MM.1S (cell line): ENCODE results near the gene PSMB10.
"Not testable (repeated sequence)": the region's sequence is repeated elsewhere in the genome, so short reads cannot be mapped to it uniquely, and the experiment has no call there.

ENCODE experiments used
- DNase-seq: peaks from one replicate; pipeline ENCODE4 v3.0.0-alpha.2; 2015
- H2AFZ ChIP-seq: fragments of 300-600 bp; sonication (generic); 2 replicates; pipeline ENCODE4 v1.6.0; 2016; ENCODE audit warnings: antibody characterized with exemption, low read length
- H3F3A ChIP-seq: fragments of 300-600 bp; sonication (generic); 2 replicates; pipeline ENCODE4 v1.6.1; 2016; ENCODE audit warnings: mild to moderate bottlenecking, antibody characterized with exemption, low read length, moderate library complexity, mixed read lengths; ENCODE audit not compliant: insufficient read depth
- H3K27ac ChIP-seq: fragments of 300-600 bp; sonication (generic); 2 replicates; pipeline ENCODE4 v1.5.1; 2016; ENCODE audit warnings: mild to moderate bottlenecking, low read length
- H3K27me3 ChIP-seq: fragments of 300-600 bp; sonication (generic); replicated peaks from 2 replicates; pipeline ENCODE4 v1.6.0; 2016; ENCODE audit warnings: low read length; ENCODE audit not compliant: insufficient read depth
- H3K36me3 ChIP-seq: fragments of 300-600 bp; sonication (generic); replicated peaks from 2 replicates; pipeline ENCODE4 v1.6.1; 2016; ENCODE audit warnings: mild to moderate bottlenecking, low read length, mixed read lengths; ENCODE audit not compliant: insufficient read depth
- H3K4me1 ChIP-seq: fragments of 300-600 bp; sonication (generic); 2 replicates; pipeline ENCODE4 v1.6.1; 2016; ENCODE audit warnings: low read length, mixed read lengths
- H3K4me2 ChIP-seq: fragments of 300-600 bp; sonication (generic); 2 replicates; pipeline ENCODE4 v1.6.0; 2016; ENCODE audit warnings: low read depth, low read length
- H3K4me3 ChIP-seq: fragments of 300-600 bp; sonication (generic); 2 replicates; pipeline ENCODE4 v1.5.1; 2016; ENCODE audit warnings: low read length, mixed read lengths
- H3K79me2 ChIP-seq: fragments of 300-600 bp; sonication (generic); 2 replicates; pipeline ENCODE4 v1.6.1; 2016; ENCODE audit warnings: mixed run types, low read length, mixed read lengths
- H3K9ac ChIP-seq: fragments of 300-600 bp; sonication (generic); 2 replicates; pipeline ENCODE4 v1.6.1; 2016; ENCODE audit warnings: low read length, mixed read lengths
- H3K9me2 ChIP-seq: fragments of 300-600 bp; sonication (generic); replicated peaks from 2 replicates; pipeline ENCODE4 v1.6.1; 2016; ENCODE audit warnings: mild to moderate bottlenecking, low read length, mixed read lengths; ENCODE audit not compliant: insufficient read depth
- H3K9me3 ChIP-seq: fragments of 300-600 bp; sonication (generic); replicated peaks from 2 replicates; pipeline ENCODE4 v1.6.1; 2016; ENCODE audit warnings: mild to moderate bottlenecking, low read length, mixed read lengths; ENCODE audit not compliant: insufficient read depth
- H4K20me1 ChIP-seq: fragments of 300-600 bp; sonication (generic); 2 replicates; pipeline ENCODE4 v1.6.1; 2016; ENCODE audit warnings: mild to moderate bottlenecking, low read length, moderate library complexity, mixed read lengths; ENCODE audit not compliant: insufficient read depth
- CTCF ChIP-seq: fragments of 300-600 bp; sonication (generic); IDR thresholded peaks from 2 replicates; pipeline ENCODE4 v1.5.1; 2016; ENCODE audit warnings: antibody characterized with exemption, low read length, mixed read lengths
- EZH2 ChIP-seq: fragments of 300-600 bp; sonication (generic); optimal IDR thresholded peaks from 2 replicates; pipeline ENCODE3; 2017; ENCODE audit warnings: low read depth, mild to moderate bottlenecking, antibody characterized with exemption, low read length, mixed read lengths
- EZH2phosphoT487 ChIP-seq: fragments of 300-600 bp; sonication (generic); IDR thresholded peaks from 2 replicates; pipeline ENCODE4 v1.6.1; 2018; ENCODE audit warnings: antibody characterized with exemption, low read length

PSMB10 gene

GRCh38 chr16:67917140-67917851, 19.4 kb downstream of the PSMB10 start:
- Histone ChIP-seq H3K79me2 (peaks cover 9% of the 10 kb centered on the region), H3K9ac (no peak overlapping the region), H3K27me3 (no peaks in the 10 kb centered on the region), H4K20me1 (no peaks in the 10 kb centered on the region), H2AFZ (no peak overlapping the region), H3K4me3 (no peak overlapping the region), H3F3A (no peaks in the 10 kb centered on the region), H3K36me3 (no peaks in the 10 kb centered on the region), H3K4me2 (no peak overlapping the region), H3K4me1 (no peaks in the 10 kb centered on the region), H3K9me3 (no peaks in the 10 kb centered on the region), H3K27ac (no peak overlapping the region), H3K9me2 (no peaks in the 10 kb centered on the region)
- no peak for DNase-seq
- TF ChIP-seq CTCF (no peak), EZH2phosphoT487 (no peak), EZH2 (no peak)

GRCh38 chr16:67915831-67916723, 20.6 kb downstream of the PSMB10 start:
- TF ChIP-seq CTCF (no peak), EZH2phosphoT487 (no peak), EZH2 (no peak)
- Histone ChIP-seq H3K4me3 (no peak overlapping the region), H4K20me1 (no peaks in the 10 kb centered on the region), H3K4me2 (no peak overlapping the region), H3K4me1 (no peaks in the 10 kb centered on the region), H3K9me3 (no peaks in the 10 kb centered on the region), H3K27me3 (no peaks in the 10 kb centered on the region), H3F3A (no peaks in the 10 kb centered on the region), H2AFZ (no peak overlapping the region), H3K79me2 (peaks cover 9% of the 10 kb centered on the region), H3K9me2 (no peaks in the 10 kb centered on the region), H3K9ac (no peak overlapping the region), H3K36me3 (no peaks in the 10 kb centered on the region), H3K27ac (no peak overlapping the region)
- DNase-seq: no peak

GRCh38 chr16:67915496-67915769, 21.2 kb downstream of the PSMB10 start:
- H3K79me2 ChIP-seq, H3K27ac ChIP-seq, DNase-seq: not testable (repeated sequence)

More at GRCh38 chr16:67915496-67915769, 21.2 kb downstream of the PSMB10 start:
- H3K27me3 ChIP-seq, H3K9me2 ChIP-seq, H3K4me3 ChIP-seq, H3K4me1 ChIP-seq, H3F3A ChIP-seq, H3K36me3 ChIP-seq, H3K9me3 ChIP-seq, H3K9ac ChIP-seq, H4K20me1 ChIP-seq, H3K4me2 ChIP-seq, H2AFZ ChIP-seq: not testable (repeated sequence)
